HCEC 1CT (cell line): Measurements from ENCODE around the gene MS4A15.
A peak's percentile ranks its signal among the peaks of the same experiment; 100 is the strongest.
"Not testable (repeated sequence)": the region's sequence is repeated elsewhere in the genome, so short reads cannot be mapped to it uniquely, and the experiment has no call there.

Source experiments
- DNase-seq: peaks from one replicate; pipeline ENCODE4 v3.0.0-alpha.2; 2017

The MS4A15 gene, protein sequence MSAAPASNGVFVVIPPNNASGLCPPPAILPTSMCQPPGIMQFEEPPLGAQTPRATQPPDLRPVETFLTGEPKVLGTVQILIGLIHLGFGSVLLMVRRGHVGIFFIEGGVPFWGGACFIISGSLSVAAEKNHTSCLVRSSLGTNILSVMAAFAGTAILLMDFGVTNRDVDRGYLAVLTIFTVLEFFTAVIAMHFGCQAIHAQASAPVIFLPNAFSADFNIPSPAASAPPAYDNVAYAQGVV

DNA sequence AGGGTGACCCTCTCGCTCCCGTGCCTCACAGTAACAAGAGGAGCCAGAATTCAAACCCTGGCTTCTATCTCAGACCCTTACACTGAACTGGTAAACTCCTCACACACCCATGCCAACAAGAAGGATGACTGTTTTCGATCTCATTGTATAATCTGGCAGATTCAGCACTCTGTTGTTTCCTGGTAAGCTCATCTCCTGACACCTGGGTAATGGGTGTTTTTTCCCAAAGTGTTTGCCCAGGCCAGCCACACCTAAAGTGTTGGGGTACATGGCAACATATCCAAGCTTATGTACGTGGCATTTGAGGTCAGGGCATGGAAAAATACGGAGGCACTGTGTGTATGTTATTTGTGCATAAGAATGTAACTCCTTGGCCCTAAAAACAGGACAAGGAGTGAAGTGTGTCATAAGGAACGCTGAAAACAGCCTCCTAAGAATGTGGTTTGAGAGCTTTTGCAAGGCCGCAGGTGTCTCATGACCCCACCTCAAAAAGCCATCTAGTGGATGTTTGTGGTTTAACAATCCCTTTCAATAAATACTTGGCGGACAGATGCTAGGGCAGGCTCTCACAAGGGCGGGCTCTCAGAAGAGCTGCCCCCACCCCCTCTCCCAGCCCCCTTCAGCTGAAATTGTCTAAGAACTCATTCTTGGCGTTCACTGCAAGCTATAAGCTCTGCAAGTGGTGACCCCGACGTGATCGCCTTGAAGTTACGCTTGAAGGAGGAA is at the start of gene MS4A15:
MS4A15 (plus strand) TSS at position 561 of the 726 bp plus-strand sequence. CDS start 6,867 bp downstream, outside the sequence.
- peak; percentile 6 for DNase-seq

DNA sequence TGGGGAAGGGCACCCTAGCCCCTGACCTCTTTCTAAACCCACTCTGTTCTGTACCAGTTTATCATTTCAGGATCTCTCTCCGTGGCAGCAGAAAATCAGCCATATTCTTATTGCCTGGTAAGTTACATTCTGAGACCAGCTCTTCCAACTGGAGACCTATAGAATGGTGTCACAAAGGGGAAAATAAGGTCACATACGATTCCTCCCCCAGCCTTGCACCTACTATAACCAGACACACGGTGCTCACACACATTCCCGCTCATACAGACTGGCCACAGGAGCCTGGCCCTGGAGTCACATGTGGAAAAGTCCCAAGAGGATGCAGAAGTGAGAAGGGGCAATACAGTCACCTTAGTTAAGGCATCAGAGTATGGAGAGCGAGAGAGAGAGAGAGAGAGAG is 49.7 kb upstream of the MS4A15 start:
- DNase-seq = no peak

DNA sequence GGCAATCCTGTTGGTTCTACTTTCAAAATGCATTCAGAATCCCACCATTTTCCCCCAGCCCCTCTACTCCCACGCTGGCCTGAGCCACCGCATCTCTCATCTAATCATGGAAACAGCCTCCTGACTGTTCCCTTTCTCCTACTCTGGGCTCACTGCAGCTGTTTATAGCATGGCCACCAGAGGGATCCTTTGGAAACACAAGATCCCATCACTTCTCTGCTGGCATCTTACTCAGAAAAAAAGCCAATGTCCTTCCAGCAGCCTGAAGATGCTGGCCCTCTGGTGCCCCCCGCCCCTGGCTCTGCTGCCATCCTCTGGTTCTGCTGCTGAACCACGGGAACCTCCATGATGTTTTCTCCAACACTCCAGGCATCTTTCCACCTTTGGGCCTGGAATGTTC is 46.2 kb upstream of the MS4A15 start:
- DNase-seq = no peak

DNA sequence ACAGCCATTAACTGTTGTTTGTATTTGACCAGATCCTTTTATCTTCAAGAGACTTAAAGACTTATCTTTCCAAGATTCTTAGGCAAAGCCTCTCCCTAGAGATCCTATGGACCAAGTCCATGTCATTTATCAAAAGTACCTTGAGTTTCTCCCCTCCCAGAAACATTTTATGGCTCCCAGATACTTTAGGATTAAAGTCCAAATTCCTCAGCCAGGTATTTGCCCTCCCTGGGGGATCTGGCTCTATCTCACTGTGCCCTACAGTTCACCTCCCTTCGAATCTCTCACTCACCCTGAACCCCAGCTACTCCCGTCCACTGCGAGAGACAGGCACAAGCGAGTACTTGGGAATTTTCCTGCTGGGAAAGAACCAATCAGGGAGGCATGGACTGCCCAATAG is 45.4 kb upstream of the MS4A15 start:
- DNase-seq = no peak

DNA sequence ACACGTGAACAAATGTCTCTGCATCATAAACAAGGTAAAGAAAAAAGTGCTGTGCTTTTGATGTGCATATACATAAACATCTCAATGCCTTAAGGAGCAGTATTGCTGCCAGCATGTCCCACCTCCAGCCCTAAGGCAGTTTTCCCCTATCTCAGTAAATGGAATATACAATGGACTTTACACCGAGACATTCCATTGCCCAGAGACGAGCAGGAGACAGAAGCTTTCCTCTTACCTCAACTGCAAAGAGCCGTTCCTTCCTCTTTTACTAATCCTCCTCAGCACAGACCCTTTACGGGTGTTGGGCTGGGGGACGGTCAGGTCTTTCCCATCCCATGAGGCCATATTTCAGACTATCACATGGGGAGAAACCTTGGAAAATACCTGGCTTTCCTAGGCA is 43.2 kb upstream of the MS4A15 start:
- DNase-seq = not testable (repeated sequence)

DNA sequence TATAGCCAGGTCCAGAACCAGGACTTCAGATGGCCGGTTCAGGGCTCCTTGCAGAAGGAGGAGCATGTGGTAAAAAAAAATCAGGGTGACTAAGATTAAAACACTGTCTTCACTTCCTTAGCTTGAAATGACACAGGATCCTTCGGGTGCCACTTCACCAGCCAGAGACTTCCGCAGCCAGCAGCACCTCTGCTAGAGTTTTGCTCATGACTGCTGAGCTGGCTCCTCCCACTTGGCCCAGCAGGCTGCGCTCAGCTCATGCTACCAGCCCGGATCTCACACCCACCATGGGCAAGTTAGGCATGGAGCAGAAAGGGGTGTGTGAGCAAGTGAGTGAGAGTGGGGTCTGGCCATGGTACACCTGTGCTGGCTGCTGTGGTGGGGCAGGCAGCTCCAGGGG is 38.7 kb upstream of the MS4A15 start:
- no peak for DNase-seq

DNA sequence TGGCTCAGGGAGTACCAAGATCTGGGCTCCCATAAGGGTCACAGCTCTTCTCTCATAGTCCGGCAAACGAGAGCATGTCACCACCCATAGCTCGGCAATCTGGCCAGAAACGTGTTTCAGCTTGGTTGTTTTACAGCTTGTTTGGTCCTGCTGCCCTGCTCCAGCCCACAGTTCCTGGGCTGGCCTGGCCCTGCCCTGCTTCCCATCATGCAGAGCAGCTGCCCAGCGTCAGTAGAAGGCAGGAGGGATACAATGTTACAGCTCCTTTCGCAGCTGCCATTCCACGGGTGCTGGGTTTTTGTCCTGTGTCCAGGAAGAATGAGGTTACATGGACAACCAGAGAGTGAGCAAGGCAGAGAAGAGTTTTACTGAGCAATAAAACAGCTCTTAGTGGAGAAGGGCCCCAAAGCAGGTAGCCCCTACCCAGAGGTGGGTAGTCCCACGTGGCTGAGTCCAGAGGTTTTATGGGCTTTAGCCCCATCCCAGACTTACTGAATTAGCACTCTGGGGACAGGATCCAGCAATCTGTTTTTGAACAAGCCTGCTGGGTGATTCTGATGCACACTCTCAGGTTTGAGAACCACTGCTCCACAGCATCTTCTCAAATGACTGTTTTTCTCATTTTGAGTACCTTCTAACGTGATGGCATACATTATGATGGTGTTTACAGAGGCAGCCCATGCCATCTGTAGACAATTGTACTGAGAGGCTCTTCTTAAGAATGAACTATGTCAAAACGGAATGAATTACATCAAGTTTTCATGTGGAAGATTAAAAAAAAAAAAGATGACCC is 37.9 kb upstream of the MS4A15 start:
- no peak for DNase-seq

DNA sequence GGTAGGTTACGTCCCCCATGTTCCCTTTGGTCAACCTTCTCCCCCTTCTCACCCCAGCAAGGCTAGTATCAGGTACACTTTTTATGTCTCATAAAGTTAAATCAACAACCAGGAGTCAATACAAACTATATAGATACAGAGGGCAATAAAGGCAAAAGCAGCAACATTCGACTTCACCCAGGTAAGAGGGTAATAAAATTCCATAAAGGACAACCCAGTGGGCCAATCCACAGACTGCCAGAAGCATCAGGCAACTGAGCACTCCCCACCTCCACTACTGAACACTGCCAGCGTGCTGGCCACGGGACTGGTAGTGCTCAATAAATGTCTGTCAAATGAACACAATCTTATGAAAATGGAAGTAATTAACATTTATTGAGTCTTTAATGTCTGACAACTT is 37.3 kb upstream of the MS4A15 start:
- no peak for DNase-seq

DNA sequence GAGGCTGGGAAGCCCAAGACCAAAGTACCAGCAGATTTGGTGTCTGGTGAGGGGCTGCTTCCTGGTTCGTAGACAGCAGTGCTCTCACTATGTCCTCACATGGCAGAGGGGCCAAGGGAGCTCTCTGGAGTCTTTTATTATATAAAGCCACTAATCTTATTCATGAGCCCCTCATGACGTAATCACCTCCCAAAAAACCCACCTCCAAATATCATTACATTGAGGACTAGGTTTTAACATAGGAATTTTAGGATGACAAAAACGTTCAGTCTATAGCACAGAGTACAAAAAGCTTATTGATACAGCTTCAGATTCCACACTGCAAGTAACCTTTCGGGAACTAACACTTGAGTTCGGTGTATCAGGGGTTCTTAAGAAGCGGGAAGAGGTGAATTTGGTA is 36.2 kb upstream of the MS4A15 start:
- no peak for DNase-seq

DNA sequence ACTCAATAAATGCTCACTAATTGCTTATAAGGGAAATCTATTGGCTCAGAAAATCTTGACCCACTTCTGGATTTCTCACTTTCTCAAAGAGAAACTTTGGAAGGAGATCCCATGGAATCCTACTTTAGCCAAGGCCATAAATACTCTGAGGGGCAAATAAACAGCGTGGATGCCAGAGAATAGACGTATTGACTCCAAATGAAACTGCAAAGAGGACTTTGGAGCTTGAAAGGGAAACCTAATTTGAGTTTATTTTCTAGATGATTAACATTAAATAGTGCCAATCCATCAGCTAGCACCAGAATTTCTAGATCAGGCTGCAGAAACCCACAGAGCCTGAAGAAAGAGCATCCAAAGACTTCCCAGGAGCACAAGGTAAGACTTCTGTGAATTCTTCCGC is 32.2 kb upstream of the MS4A15 start, which contains the start of gene MS4A18:
MS4A18 (plus strand) TSS at position 301 of the 400 bp plus-strand sequence.
- DNase-seq = no peak

DNA sequence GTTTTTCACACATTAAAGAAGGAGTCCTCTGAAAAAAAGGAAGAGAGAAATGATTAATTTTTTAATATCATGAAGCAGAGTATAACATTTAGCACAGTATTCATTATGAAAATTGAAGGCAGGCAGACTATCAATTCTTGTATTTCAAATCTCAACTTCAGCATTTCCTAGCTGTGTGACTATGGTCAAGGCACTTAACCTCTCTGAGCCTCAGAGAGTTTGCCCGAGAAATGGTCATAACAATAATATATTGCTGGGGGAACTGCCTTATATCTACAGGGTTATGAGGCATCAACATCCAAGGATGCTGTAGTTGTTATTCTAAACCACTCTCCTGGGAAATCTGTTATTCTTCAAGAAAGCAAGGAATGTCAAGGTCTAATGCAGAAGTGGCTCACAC is 31.1 kb upstream of the MS4A15 start:
- DNase-seq = no peak

DNA sequence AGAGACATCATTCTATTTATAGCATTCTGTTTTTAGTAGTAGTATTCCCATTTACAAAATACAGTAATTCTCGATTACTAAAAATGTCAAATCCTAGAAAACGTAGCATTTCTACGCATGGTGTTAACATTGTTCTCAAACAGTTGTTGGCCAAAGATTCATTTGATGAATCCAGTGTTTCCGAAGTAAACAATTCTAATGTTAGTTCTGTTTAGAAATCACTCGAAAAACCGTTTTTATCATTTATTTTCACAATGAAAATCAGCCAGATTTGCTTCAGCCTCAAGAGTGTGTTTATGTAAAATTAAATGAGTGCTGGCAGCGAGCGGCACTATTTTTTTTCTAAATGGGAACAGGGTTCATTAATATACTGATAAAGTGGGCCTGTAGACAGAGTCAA is 25.1 kb upstream of the MS4A15 start:
- DNase-seq = no peak

DNA sequence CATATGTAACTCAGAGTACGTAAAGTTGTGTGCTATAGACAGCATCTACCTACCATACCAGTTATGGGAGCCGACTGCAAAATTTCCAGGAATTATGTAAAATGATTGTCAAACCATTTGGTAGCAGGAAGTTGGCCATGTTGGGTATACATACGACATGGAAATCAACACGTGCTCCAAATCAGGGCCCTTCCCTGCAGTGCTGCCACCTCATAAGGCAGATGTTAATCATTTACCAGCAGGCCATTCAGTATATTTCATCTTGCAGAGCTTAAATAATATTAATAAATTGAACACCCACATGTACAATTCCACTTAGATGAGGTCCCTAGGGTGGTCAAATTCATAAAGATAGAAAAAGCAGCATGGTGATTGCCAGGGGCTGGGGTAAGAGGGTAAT is 22.4 kb upstream of the MS4A15 start:
- no peak for DNase-seq

DNA sequence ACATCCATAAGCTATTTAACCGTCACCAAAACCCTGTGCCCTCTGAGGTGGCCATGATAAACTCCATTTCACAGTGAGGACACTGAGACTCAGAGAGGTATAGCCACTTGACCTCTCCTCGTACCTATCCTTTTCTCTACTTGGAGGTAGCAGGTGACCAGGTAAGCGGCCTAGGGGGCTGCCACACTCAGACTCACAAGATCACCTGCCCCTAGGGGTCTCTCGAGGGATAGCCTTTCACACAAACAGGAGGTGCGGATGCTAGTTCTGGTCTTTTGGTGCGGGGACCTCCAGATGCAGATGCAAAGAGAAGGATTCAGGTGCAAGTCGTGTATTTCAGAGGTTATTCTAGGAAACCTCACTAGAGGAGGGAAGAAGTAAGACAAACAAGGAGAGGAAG is 17.6 kb upstream of the MS4A15 start:
- no peak for DNase-seq

DNA sequence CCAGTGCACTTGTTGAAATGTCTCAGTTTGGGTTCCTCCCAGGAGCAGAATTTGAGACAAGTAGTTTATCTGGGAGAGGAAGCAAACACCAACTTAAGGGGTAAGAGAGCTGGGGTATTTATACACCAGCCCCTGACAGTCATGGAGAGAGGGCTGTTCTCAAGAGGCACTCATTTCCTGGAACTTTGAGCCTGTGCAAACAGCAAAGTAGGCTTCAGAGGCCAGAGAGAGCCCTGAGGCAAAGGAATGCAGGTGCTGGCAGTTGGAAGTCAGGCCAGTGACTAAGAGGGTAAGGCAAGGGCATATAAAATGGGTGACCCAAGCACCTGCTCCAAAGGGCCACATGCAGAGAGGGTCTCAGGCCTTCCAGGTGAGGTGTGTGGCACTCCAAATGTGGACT is 16.1 kb upstream of the MS4A15 start:
- DNase-seq = no peak

DNA sequence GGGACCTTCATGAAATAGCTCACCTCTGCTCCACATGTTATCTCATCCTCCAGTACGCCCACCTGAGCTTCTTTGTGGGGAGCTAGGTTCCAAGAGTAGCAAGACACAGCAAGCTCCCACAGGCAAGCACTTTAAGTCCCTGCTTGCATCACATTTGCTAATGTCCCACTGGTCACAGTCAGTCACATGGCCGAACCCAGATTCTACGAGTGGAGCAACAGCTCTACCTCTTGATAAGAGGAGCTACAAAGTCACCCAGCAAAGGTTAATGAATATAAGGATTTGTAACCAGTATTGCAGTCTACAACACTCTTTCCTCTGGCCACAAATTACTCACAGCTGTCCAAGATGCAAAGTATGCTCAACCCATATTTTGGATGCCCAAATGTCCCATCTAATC is 15.2 kb upstream of the MS4A15 start:
- DNase-seq = no peak

DNA sequence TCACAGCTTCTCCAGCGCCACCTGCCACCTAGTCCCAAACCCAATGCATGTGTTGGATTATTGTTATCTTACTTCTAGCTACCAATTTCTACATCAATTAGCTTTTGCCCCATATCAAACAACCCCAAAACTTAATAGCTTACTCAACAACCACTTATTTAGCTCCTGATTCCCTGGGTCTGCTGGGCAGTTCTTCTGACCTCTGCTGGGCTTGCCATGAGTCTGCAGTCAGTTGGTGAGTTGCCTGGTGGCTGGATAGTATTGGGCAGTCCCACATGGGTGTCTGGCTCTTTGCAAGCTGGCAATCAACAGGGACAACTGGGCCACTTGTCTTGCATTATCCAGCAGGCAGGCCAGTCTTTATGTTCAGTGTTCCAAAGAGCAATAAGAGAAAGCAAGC is 13.6 kb upstream of the MS4A15 start:
- DNase-seq = no peak

DNA sequence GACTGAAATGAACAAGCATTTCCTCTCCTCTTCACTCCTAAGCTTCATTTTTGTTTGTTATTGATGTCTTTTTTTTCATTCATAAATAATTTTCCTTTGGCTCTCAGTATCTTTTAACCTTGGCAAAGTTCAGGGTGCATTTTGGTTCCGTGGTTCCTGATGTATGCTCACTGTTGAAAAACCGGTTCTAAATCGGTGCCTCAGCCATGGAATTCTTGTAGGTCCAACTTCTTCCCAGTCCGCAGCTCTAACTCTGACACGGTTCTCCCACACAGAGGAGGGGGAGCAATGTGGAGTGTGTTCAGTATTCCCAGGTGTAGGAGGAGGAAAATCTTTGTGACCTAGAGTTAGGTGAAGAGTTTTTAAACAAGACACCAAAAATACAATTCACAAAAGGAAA is 12.6 kb upstream of the MS4A15 start:
- no peak for DNase-seq

DNA sequence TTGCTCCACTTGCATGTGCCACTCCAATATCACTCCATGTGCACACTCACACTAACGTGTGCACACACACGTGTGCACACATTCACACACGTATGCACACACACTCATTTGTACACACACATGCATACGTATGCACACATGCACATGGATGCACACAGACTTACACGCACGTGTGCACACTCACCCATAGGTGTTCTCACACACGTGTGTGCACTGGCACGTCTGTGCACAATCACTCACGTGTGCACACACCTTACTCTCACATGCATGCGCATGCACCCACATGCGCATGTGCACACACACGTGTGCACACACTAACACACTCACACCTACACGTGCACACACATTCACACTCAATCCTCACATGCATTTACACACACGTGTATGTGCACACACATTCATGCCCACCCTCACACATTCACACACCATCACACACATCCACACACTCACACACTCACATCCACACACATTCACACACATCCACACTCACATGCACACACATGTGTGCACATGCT is 9.3 kb upstream of the MS4A15 start:
- DNase-seq = no peak

DNA sequence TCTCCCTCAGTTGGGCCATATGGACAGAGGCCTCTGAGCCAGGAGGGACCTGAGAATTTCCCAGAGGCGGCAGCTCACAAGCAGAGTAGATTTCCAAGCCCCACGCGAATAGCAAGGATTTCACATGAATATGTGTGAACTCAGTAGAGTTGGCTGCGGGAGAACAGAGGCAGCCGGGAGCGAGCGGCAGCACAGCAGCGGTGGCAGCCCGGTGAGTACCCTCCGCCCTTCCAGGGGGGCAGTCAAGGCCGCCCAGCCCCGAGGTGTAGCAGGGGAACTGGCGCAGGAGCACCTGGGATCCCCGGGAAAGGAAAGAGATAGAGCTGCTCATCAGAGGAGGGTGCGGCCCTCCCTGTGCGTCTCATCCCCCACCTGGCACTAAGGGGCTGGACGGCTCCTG is 8.4 kb upstream of the MS4A15 start:
- DNase-seq = no peak

DNA sequence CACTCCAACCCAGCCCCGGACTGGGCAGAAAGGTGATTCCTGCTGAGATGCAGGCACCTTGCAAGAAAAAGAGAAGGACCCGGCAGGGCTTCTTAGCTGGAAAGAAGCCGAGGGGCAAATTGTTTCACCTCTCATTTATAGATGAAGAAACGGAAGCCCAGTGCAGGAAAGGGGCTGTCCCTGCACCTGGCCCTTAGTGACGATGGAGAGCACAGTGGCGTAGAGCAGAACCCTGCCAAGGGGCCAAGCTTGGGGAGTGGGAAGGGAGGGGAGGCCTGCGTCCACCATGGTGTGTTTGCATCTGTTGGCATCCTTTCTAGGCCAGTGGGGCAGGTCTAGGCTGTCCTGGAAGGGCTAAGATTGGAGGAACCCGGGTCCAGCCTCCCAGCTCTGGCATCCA is 7.8 kb upstream of the MS4A15 start:
- DNase-seq = no peak

DNA sequence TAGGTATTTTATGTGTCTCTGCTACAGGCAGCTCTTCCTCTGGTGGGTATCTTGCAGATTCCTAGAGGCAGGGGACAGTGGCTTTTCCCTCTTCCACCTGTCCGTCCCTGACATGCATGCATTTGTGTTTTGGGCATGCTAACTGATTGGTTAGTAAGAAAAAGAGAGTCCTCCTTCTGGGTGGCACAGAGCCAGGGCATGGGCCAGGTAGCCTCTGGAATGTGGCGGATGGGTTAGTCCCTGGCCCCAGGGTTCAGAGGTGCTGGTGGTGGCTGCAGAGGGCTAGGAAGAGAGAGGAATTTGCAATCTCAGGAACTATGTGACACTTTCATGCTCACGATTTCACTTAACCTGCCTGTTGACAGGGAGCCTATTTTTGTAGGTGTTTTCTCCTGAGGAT is 5.8 kb upstream of the MS4A15 start:
- DNase-seq = no peak

DNA sequence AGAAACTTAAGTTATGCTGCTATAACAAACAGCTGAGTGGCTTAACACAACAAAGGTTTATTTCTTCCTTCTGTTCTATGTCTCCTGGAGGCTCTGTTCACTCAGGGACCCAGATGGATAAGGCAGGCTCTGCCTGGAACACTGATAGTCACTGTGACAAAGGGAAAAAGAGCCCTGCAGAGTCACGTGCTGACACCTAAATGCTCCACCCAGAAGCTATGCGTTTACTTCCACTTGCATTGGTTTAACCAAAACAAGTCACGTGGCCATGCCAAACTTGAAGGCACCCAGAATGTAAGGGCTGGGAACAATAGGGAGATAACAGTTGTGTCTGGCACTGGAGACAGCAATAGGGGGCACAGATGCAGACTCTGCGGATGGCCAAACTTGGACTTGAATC is 3.4 kb upstream of the MS4A15 start:
- no peak for DNase-seq

DNA sequence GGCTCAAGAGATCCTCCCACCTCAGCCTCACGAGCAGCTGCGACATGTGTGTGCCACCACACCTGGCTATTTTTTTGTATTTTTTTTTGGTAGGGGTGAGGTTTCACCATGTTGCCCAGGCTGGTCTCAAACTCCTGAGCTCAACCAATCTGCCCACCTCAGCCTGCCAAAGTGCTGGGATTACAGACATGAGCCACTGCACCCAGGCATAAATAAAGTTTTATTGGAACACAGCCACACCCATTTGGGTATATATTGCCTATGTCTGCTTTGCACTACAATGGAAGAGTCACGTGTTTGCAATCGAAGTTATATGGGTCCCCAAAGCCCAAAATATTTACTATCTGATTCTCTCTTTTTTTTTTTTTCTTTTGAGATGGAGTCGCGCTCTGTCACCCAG is 1.8 kb upstream of the MS4A15 start:
- DNase-seq = no peak
